B cell (primary cell): ENCODE measurements around the gene NBL1. TPM values are rescaled to one million over a fixed set of nuclear protein-coding genes. Genes with fewer than 3 reads are reported as not detected.

ENCODE experiments used
- ATAC-seq: fragments of 200-7000 bp; cut with Tn5 transposase; one replicate; pipeline ENCODE4 v1.10.0; 2021; ENCODE audit warnings: low read depth, mild to moderate bottlenecking, moderate number of reproducible peaks, moderate library complexity
- CTCF ChIA-PET: fragments of 350-600 bp; sonication (Branson Sonifier 250); formaldehyde crosslinking; loops from one replicate; lab custom pipeline; 2021; ENCODE audit warnings: antibody characterized with exemption, inconsistent platforms; lab: Charles Lee
- POLR2A ChIA-PET: fragments of 350-600 bp; sonication (Branson Sonifier 250); formaldehyde crosslinking; loops from one replicate; lab custom pipeline; 2021; ENCODE audit warnings: antibody characterized with exemption; lab: Charles Lee
- DNase-seq: peaks from one replicate; pipeline ENCODE4 v3.0.0; 2013
- H2AFZ ChIP-seq: 2 replicates; pipeline ENCODE4 v1.6.1; 2012; ENCODE audit warnings: mild to moderate bottlenecking, low read depth, low read length; ENCODE audit not compliant: insufficient read depth, poor library complexity, severe bottlenecking
- H3K27ac ChIP-seq, 2 donors: 1 replicate in 1 of 2; 2 replicates in 1 of 2; pipeline ENCODE4 v1.5.1; 2012 to 2013; ENCODE audit warnings: low read length in 2 of 2, mild to moderate bottlenecking in 2 of 2, moderate library complexity in 1 of 2
- H3K27me3 ChIP-seq, 4 experiments: fragments of 200-600 bp in 1 of 4; sonication (generic) in 1 of 4; replicated peaks in 1 of 4; 1 replicate in 2 of 4; 2 replicates in 2 of 4; pipeline versions ENCODE4 v1.6.1 to v1.7.0; 2013 to 2016; ENCODE audit warnings: low read length in 3 of 4, mild to moderate bottlenecking in 2 of 4, mixed read lengths in 1 of 4, moderate library complexity in 1 of 4; ENCODE audit not compliant: insufficient read depth in 4 of 4, control insufficient read depth in 3 of 4; ENCODE audit errors: control extremely low read depth in 1 of 4
- H3K36me3 ChIP-seq, 2 experiments: replicated peaks in 1 of 2; 1 replicate in 1 of 2; 2 replicates in 1 of 2; pipeline versions ENCODE4 v1.6.1 to v1.7.1; 2013; ENCODE audit warnings: low read length in 1 of 2; ENCODE audit not compliant: insufficient read depth in 2 of 2, control insufficient read depth in 1 of 2; ENCODE audit errors: control extremely low read depth in 1 of 2, extremely low read depth in 1 of 2
- H3K4me1 ChIP-seq, 2 donors: fragments of 200-600 bp in 1 of 2; sonication (generic) in 1 of 2; 1 replicate in 1 of 2; 2 replicates in 1 of 2; pipeline versions ENCODE4 v1.5.1 to v1.6.1; 2013 to 2017; ENCODE audit warnings: low read length in 2 of 2; ENCODE audit not compliant: control insufficient read depth in 2 of 2, insufficient read depth in 2 of 2
- H3K4me2 ChIP-seq: replicated peaks from 2 replicates; pipeline ENCODE3; 2012; ENCODE audit warnings: mild to moderate bottlenecking, low read depth, low read length; ENCODE audit not compliant: poor library complexity, severe bottlenecking
- H3K4me3 ChIP-seq, 5 experiments: fragments of 200-600 bp in 1 of 5; sonication (generic) in 1 of 5; 1 replicate in 3 of 5; 2 replicates in 2 of 5; pipeline versions ENCODE4 v1.5.1 to v1.7.0; 2011 to 2016; ENCODE audit warnings: low read length in 4 of 5, mild to moderate bottlenecking in 4 of 5, low read depth in 2 of 5, control low read depth in 1 of 5, moderate library complexity in 1 of 5; ENCODE audit not compliant: insufficient read depth in 1 of 5; ENCODE audit errors: control extremely low read depth in 1 of 5, extremely low read depth in 1 of 5
- H3K79me2 ChIP-seq: fragments of 200-600 bp; sonication (generic); one replicate; pipeline ENCODE4 v1.6.0; 2016; ENCODE audit warnings: low read length; ENCODE audit not compliant: control insufficient read depth, insufficient read depth
- H3K9ac ChIP-seq: fragments of 200-600 bp; sonication (generic); 2 replicates; pipeline ENCODE4 v1.6.1; 2017; ENCODE audit warnings: mild to moderate bottlenecking, low read length, moderate library complexity
- H3K9me3 ChIP-seq, 3 donors: one replicate each; pipeline versions ENCODE4 v1.6.1 to v1.7.1; 2013; ENCODE audit warnings: low read length in 2 of 3; ENCODE audit not compliant: control insufficient read depth in 2 of 3, insufficient read depth in 1 of 3; ENCODE audit errors: control extremely low read depth in 1 of 3
- H4K20me1 ChIP-seq: 2 replicates; pipeline ENCODE4 v1.6.0; 2012; ENCODE audit warnings: mild to moderate bottlenecking, low read length; ENCODE audit not compliant: insufficient read depth, control insufficient read depth, poor library complexity, severe bottlenecking
- H3K27ac Mint-ChIP-seq: one replicate; pipeline ENCODE4 v1.8.0; 2021; ENCODE audit warnings: mixed read lengths
- H3K27me3 Mint-ChIP-seq: one replicate; pipeline ENCODE4 v1.8.0; 2021; ENCODE audit warnings: mixed read lengths
- H3K4me1 Mint-ChIP-seq: one replicate; pipeline ENCODE4 v1.8.0; 2021; ENCODE audit warnings: mixed read lengths
- H3K4me3 Mint-ChIP-seq: one replicate; pipeline ENCODE4 v1.8.0; 2021; ENCODE audit warnings: mixed read lengths
- H3K9me3 Mint-ChIP-seq: one replicate; pipeline ENCODE4 v1.8.0; 2022; ENCODE audit warnings: mixed read lengths; ENCODE audit not compliant: insufficient read depth
- CTCF ChIP-seq: fragments of 200-600 bp; IDR thresholded peaks from one replicate; pipeline ENCODE4 v1.8.0; 2022; ENCODE audit warnings: antibody characterized with exemption, mild to moderate bottlenecking
- EZH2 ChIP-seq: IDR thresholded peaks from 2 replicates; pipeline ENCODE4 v1.6.1; 2012; ENCODE audit warnings: borderline replicate concordance, low read depth, mild to moderate bottlenecking, moderate library complexity, low read length; ENCODE audit not compliant: insufficient read depth, poor library complexity, severe bottlenecking
- WGBS: methylation state at CpG from one replicate; pipeline ENCODE4 v1.1.5; 2013; ENCODE audit warnings: missing lambda C conversion rate; ENCODE audit not compliant: insufficient coverage; 5-methylcytosine and 5-hydroxymethylcytosine counted together
- intact Hi-C: fragments of 100-400 bp; cut with micrococcal nuclease; formaldehyde crosslinking; loops from one replicate; pipeline ENCODE4 v1.10.0; 2022
- polyA plus RNA-seq: library from polyadenylated mRNA; depleted of rRNA; stranded (reverse); fragments of >200 nt; gene quantifications from 2 replicates; pipeline ENCODE4 v1.2.3, GENCODE V29; 2012
- total RNA-seq, 2 donors: library from RNA; stranded (reverse); fragments of 120-200 nt in 1 of 2; gene quantifications; 1 replicate in 1 of 2; 2 replicates in 1 of 2; pipeline versions ENCODE4 v1.2.3 to v1.2.4, GENCODE V29; 2013 to 2022

Gene NBL1
- total and polyA plus RNA-seq, 2 donors (not counting 1 experiment from before 2014, with no cell fraction given) = 0.74 to 0.97 TPM

GRCh38 chr1:19606817-19607642 lies 37.1 kb upstream of the NBL1 start:
- Histone ChIP-seq H3K27me3 (no peaks in the 10 kb centered on the region), H2AFZ (no peak overlapping the region), H3K4me1 (no peaks in the 10 kb centered on the region), H3K36me3 (peaks cover 1 to 12% of the 10 kb centered on the region in 2 experiments), H3K4me2 (no peak overlapping the region), H3K9me3 (no peaks in the 10 kb centered on the region), H3K79me2 (peaks cover 80% of the 10 kb centered on the region), H3K4me3 (no peak overlapping the region), H4K20me1 (peaks cover 68% of the 10 kb centered on the region), H3K27ac (no peak overlapping the region), H3K9ac (no peak overlapping the region)
- intact Hi-C loops = no loop called here
- Mint-ChIP-seq H3K4me3 (no peak overlapping the region), H3K27me3 (no peaks in the 10 kb centered on the region), H3K9me3 (no peaks in the 10 kb centered on the region), H3K27ac (no peak overlapping the region), H3K4me1 (peaks cover 14% of the 10 kb centered on the region)
- WGBS = no CpG with 5 or more reads among the region's 4 CpGs
- POLR2A ChIA-PET = interaction anchor here (1.6 kb wide), 1 partner anchor 10 kb away, joined by 5 read pairs; a partner anchor contains a TSS
- TF ChIP-seq EZH2 = no peak
- no peak for TF ChIP-seq CTCF
- ATAC-seq = no peak
- DNase-seq = no peak
- CTCF ChIA-PET = interaction anchor here (1.1 to 1.8 kb wide), 2 partner anchors 25 to 54 kb away, joined by 3 to 5 read pairs; no protein-coding TSS in a partner anchor

GRCh38 chr1:19608232-19608631 lies 35.9 kb upstream of the NBL1 start:
- POLR2A ChIA-PET = no interaction called here
- Mint-ChIP-seq H3K27ac (no peak overlapping the region), H3K9me3 (no peaks in the 10 kb centered on the region), H3K27me3 (no peaks in the 10 kb centered on the region), H3K4me3 (no peak overlapping the region), H3K4me1 (peaks cover 13% of the 10 kb centered on the region)
- Histone ChIP-seq H3K79me2 (peaks cover 73% of the 10 kb centered on the region), H3K9me3 (no peaks in the 10 kb centered on the region), H3K27ac (no peak overlapping the region), H3K36me3 (peaks cover 1 to 11% of the 10 kb centered on the region in 2 experiments), H3K4me1 (no peaks in the 10 kb centered on the region), H3K4me2 (no peak overlapping the region), H2AFZ (no peak overlapping the region), H3K4me3 (no peak overlapping the region), H4K20me1 (peaks cover 69% of the 10 kb centered on the region), H3K27me3 (no peaks in the 10 kb centered on the region), H3K9ac (no peak overlapping the region)
- ATAC-seq = no peak
- CTCF ChIA-PET = no interaction called here
- 88% methylated on average over 6 of the region's 12 CpGs for WGBS
- no peak for TF ChIP-seq EZH2
- no peak for TF ChIP-seq CTCF
- no peak for DNase-seq
- intact Hi-C loops = no loop called here
